ENCODE results near the gene MMAB. TPM values are rescaled to one million over a fixed set of nuclear protein-coding genes. Genes with fewer than 3 reads are reported as not detected.

MMAB gene
- total RNA-seq, 1 donor from 2014 or later: 38.1 TPM

GRCh38 chr12:109538191-109538863 lies 35.0 kb downstream of the MMAB start:
- no peak for DNase-seq (ENCODE audit: extremely low spot score, unreplicated experiment)
- H3K27me3 Mint-ChIP-seq: no peaks in the 10 kb centered on the region
- H3K27ac Mint-ChIP-seq: no peak overlapping the region
- peaks cover 4% of the 10 kb centered on the region for H3K4me1 Mint-ChIP-seq (ENCODE audit: unreplicated experiment)
- no peaks in the 10 kb centered on the region for H3K9me3 Mint-ChIP-seq
- TF ChIP-seq, protein P1, sequence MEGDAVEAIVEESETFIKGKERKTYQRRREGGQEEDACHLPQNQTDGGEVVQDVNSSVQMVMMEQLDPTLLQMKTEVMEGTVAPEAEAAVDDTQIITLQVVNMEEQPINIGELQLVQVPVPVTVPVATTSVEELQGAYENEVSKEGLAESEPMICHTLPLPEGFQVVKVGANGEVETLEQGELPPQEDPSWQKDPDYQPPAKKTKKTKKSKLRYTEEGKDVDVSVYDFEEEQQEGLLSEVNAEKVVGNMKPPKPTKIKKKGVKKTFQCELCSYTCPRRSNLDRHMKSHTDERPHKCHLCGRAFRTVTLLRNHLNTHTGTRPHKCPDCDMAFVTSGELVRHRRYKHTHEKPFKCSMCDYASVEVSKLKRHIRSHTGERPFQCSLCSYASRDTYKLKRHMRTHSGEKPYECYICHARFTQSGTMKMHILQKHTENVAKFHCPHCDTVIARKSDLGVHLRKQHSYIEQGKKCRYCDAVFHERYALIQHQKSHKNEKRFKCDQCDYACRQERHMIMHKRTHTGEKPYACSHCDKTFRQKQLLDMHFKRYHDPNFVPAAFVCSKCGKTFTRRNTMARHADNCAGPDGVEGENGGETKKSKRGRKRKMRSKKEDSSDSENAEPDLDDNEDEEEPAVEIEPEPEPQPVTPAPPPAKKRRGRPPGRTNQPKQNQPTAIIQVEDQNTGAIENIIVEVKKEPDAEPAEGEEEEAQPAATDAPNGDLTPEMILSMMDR (conservative IDR thresholded peaks at IDR 0.05): no peak
- H3K36me3 Mint-ChIP-seq: peaks cover 8% of the 10 kb centered on the region
- no peak overlapping the region for H3K4me3 Mint-ChIP-seq

- Mint-ChIP-seq H3K27ac (no peak overlapping the region), H3K4me3 (no peak overlapping the region), H3K36me3 (peaks cover 8% of the 10 kb centered on the region), H3K4me1 (ENCODE audit: unreplicated experiment) (peaks cover 5% of the 10 kb centered on the region), H3K9me3 (no peaks in the 10 kb centered on the region), H3K27me3 (no peaks in the 10 kb centered on the region)
- TF ChIP-seq, protein P1 (conservative IDR thresholded peaks at IDR 0.05): no peak
- no peak for DNase-seq (ENCODE audit: extremely low spot score, unreplicated experiment)
Measured at GRCh38 chr12:109537136-109537535, 36.2 kb downstream of the MMAB start.

GRCh38 chr12:109535863-109536250 lies 37.4 kb downstream of the MMAB start:
- Mint-ChIP-seq H3K27ac (no peak overlapping the region), H3K36me3 (peaks cover 11% of the 10 kb centered on the region)

GRCh38 chr12:109535231-109535862 lies 38.0 kb downstream of the MMAB start:
- Mint-ChIP-seq H3K36me3 (peaks cover 14% of the 10 kb centered on the region), H3K27ac (no peak overlapping the region), H3K4me1 (ENCODE audit: unreplicated experiment) (peaks cover 9% of the 10 kb centered on the region), H3K9me3 (no peaks in the 10 kb centered on the region), H3K4me3 (no peak overlapping the region), H3K27me3 (no peaks in the 10 kb centered on the region)
- TF ChIP-seq, protein P1 (conservative IDR thresholded peaks at IDR 0.05): no peak
- no peak for DNase-seq (ENCODE audit: extremely low spot score, unreplicated experiment)

More at GRCh38 chr12:109535863-109536250, 37.4 kb downstream of the MMAB start:
- Mint-ChIP-seq H3K4me3 (no peak overlapping the region), H3K9me3 (no peaks in the 10 kb centered on the region), H3K27me3 (no peaks in the 10 kb centered on the region), H3K4me1 (ENCODE audit: unreplicated experiment) (peaks cover 6% of the 10 kb centered on the region)
- DNase-seq (ENCODE audit: extremely low spot score, unreplicated experiment): no peak
- TF ChIP-seq, protein P1 (conservative IDR thresholded peaks at IDR 0.05): no peak

GRCh38 chr12:109534456-109534855 lies 38.8 kb downstream of the MMAB start:
- H3K4me1 Mint-ChIP-seq (ENCODE audit: unreplicated experiment): peaks cover 17% of the 10 kb centered on the region
- H3K27me3 Mint-ChIP-seq: no peaks in the 10 kb centered on the region
- H3K9me3 Mint-ChIP-seq: no peaks in the 10 kb centered on the region
- H3K27ac Mint-ChIP-seq: no peak overlapping the region
- H3K36me3 Mint-ChIP-seq: peaks cover 15% of the 10 kb centered on the region
- TF ChIP-seq, protein P1 (conservative IDR thresholded peaks at IDR 0.05): no peak
- DNase-seq (ENCODE audit: extremely low spot score, unreplicated experiment): no peak
- H3K4me3 Mint-ChIP-seq: no peak overlapping the region
